ENCODE results near the gene KLK15.

DNA sequence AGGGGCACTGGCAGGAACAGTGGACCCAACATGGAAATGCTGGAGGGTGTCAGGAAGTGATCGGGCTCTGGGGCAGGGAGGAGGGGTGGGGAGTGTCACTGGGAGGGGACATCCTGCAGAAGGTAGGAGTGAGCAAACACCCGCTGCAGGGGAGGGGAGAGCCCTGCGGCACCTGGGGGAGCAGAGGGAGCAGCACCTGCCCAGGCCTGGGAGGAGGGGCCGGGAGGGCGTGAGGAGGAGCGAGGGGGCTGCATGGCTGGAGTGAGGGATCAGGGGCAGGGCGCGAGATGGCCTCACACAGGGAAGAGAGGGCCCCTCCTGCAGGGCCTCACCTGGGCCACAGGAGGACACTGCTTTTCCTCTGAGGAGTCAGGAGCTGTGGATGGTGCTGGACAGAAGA, 44.0 kb upstream of the KLK15 start:
- TF ChIP-seq, protein P1, sequence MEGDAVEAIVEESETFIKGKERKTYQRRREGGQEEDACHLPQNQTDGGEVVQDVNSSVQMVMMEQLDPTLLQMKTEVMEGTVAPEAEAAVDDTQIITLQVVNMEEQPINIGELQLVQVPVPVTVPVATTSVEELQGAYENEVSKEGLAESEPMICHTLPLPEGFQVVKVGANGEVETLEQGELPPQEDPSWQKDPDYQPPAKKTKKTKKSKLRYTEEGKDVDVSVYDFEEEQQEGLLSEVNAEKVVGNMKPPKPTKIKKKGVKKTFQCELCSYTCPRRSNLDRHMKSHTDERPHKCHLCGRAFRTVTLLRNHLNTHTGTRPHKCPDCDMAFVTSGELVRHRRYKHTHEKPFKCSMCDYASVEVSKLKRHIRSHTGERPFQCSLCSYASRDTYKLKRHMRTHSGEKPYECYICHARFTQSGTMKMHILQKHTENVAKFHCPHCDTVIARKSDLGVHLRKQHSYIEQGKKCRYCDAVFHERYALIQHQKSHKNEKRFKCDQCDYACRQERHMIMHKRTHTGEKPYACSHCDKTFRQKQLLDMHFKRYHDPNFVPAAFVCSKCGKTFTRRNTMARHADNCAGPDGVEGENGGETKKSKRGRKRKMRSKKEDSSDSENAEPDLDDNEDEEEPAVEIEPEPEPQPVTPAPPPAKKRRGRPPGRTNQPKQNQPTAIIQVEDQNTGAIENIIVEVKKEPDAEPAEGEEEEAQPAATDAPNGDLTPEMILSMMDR (IDR thresholded peaks at IDR 0.05; ENCODE audit: extremely low read depth in 1 of 2, insufficient read depth in 1 of 2, low read depth in 1 of 2, low read length in 2 of 2), result no peak
- TF ChIP-seq POLR2AphosphoS5 (IDR thresholded peaks at IDR 0.05; ENCODE audit: insufficient read depth, low read depth, low read length) (no peak), EZH2 (IDR thresholded peaks at IDR 0.05; ENCODE audit: borderline replicate concordance, low read depth, low read length, severe bottlenecking) (no peak), POLR2A (IDR thresholded peaks at IDR 0.05; ENCODE audit: low read depth, low read length) (no peak)

Measured in endothelial cell of umbilical vein (primary cell).